H1 (cell line): Measurements from ENCODE around the gene LEMD1. TPM values are rescaled to one million over a fixed set of nuclear protein-coding genes. Genes with fewer than 3 reads are reported as not detected.

Experiments
- ASH2L ChIP-seq: fragments of 200-600, 300-600 bp; sonication (generic); IDR thresholded peaks from one replicate; pipeline ENCODE4 v1.7.1; 2017; ENCODE audit warnings: low read length
- BCL11A ChIP-seq, 2 experiments: IDR thresholded peaks; one replicate each; pipeline ENCODE4 v1.6.1; 2011; ENCODE audit warnings: low read depth in 2 of 2, low read length in 2 of 2, mild to moderate bottlenecking in 2 of 2
- CBX8 ChIP-seq: fragments of 300-800, 300-1000 bp; sonication (generic); IDR thresholded peaks from 2 replicates; pipeline ENCODE4 v1.7.1; 2016; ENCODE audit warnings: low read depth, low read length, borderline replicate concordance
- CTBP2 ChIP-seq: IDR thresholded peaks from 2 replicates; pipeline ENCODE4 v1.7.0; 2011; ENCODE audit warnings: borderline replicate concordance, mild to moderate bottlenecking, moderate library complexity, mixed read lengths, low read length; ENCODE audit not compliant: insufficient read depth, insufficient read length
- EP300 ChIP-seq, 2 experiments: IDR thresholded peaks; 1 replicate in 1 of 2; 2 replicates in 1 of 2; pipeline ENCODE4 v1.6.1; 2011 to 2012; ENCODE audit warnings: low read depth in 2 of 2, low read length in 2 of 2, mild to moderate bottlenecking in 2 of 2, borderline replicate concordance in 1 of 2, inconsistent platforms in 1 of 2, moderate library complexity in 1 of 2
- EZH2 ChIP-seq: fragments of 200-600 bp; sonication (generic); IDR thresholded peaks from 2 replicates; pipeline ENCODE4 v1.7.1; 2012; ENCODE audit warnings: low read depth, mild to moderate bottlenecking, moderate library complexity, low read length, inconsistent platforms; ENCODE audit not compliant: severe bottlenecking
- GABPA ChIP-seq: IDR thresholded peaks from 2 replicates; pipeline ENCODE4 v1.6.1; 2011; ENCODE audit warnings: mild to moderate bottlenecking, low read length, moderate library complexity, borderline replicate concordance; ENCODE audit not compliant: insufficient read depth
- JUN ChIP-seq: IDR thresholded peaks from 2 replicates; pipeline ENCODE4 v1.6.1; 2011; ENCODE audit warnings: low read depth, mild to moderate bottlenecking, improper control_type of control experiment, low read length
- KDM5A ChIP-seq: fragments of 200-600 bp; IDR thresholded peaks from 2 replicates; pipeline ENCODE4 v1.7.1; 2012; ENCODE audit warnings: mild to moderate bottlenecking, low read length, inconsistent platforms, mixed read lengths
- PHF8 ChIP-seq: fragments of 200-600 bp; sonication (generic); conservative IDR thresholded peaks from 2 replicates; pipeline ENCODE4 v1.7.1; 2012; ENCODE audit warnings: low read depth, mild to moderate bottlenecking, inconsistent platforms, low read length, moderate library complexity
- POLR2A ChIP-seq, 2 experiments: IDR thresholded peaks; 1 replicate in 1 of 2; 2 replicates in 1 of 2; pipeline ENCODE4 v1.6.1; 2011; ENCODE audit warnings: low read depth in 2 of 2, low read length in 2 of 2, mild to moderate bottlenecking in 2 of 2; ENCODE audit errors: control extremely low read depth in 1 of 2
- POU5F1 ChIP-seq: IDR thresholded peaks from 2 replicates; pipeline ENCODE4 v1.6.1; 2011; ENCODE audit warnings: low read depth, mild to moderate bottlenecking, low read length, moderate library complexity
- RAD21 ChIP-seq, 2 experiments: IDR thresholded peaks in 1 of 2; conservative IDR thresholded peaks in 1 of 2; 2 replicates each; pipeline ENCODE4 v1.6.1; 2011; ENCODE audit warnings: low read depth in 2 of 2, low read length in 2 of 2, improper control_type of control experiment in 1 of 2, inconsistent platforms in 1 of 2, mild to moderate bottlenecking in 1 of 2, moderate library complexity in 1 of 2
- SAP30 ChIP-seq: fragments of 300-600 bp; sonication (generic); IDR thresholded peaks from 2 replicates; pipeline ENCODE4 v1.7.1; 2012; ENCODE audit warnings: low read length, moderate library complexity, mild to moderate bottlenecking, inconsistent platforms; ENCODE audit not compliant: insufficient read depth, insufficient replicate concordance
- SIX5 ChIP-seq: IDR thresholded peaks from 2 replicates; pipeline ENCODE4 v1.6.1; 2011; ENCODE audit warnings: mild to moderate bottlenecking, low read depth, low read length
- SP4 ChIP-seq: IDR thresholded peaks from 2 replicates; pipeline ENCODE4 v1.6.1; 2012; ENCODE audit warnings: low read length, inconsistent platforms
- SRF ChIP-seq: IDR thresholded peaks from 2 replicates; pipeline ENCODE4 v1.6.1; 2011; ENCODE audit warnings: mild to moderate bottlenecking, low read depth, low read length, moderate library complexity
- TAF1 ChIP-seq: IDR thresholded peaks from 2 replicates; pipeline ENCODE4 v1.6.1; 2011; ENCODE audit warnings: mild to moderate bottlenecking, low read depth, low read length
- TBP ChIP-seq: IDR thresholded peaks from 2 replicates; pipeline ENCODE4 v1.6.1; 2011; ENCODE audit warnings: low read depth, low read length, improper control_type of control experiment
- YY1 ChIP-seq: IDR thresholded peaks from 2 replicates; pipeline ENCODE4 v1.6.1; 2011; ENCODE audit warnings: low read depth, mild to moderate bottlenecking, low read length
- polyA plus RNA-seq, 7 experiments: library from polyadenylated mRNA; depleted of rRNA in 3 of 7; stranded (reverse) in 5 of 7; unstranded in 2 of 7; fragments of >200 nt in 5 of 7; fragments of 200-250 nt in 2 of 7; gene quantifications; 1 replicate in 5 of 7; 2 replicates in 1 of 7; 4 replicates in 1 of 7; pipeline versions ENCODE4 v1.2.1 to v1.2.3, GENCODE V29; 2011 to 2013; ENCODE audit warnings: missing spikeins in 2 of 7, mixed read lengths in 2 of 7
- total RNA-seq: library from RNA; stranded (reverse); fragmentation: NEBNext Ultra II Directional; extraction: Animal tissue kit (Norgen Biotek cat#: 25700); gene quantifications from 2 replicates; pipeline ENCODE4 v1.2.1, GENCODE V29; 2021
- TF ChIP-seq, protein P1 (sequence below), 3 experiments: IDR thresholded peaks; 1 replicate in 2 of 3; 2 replicates in 1 of 3; pipeline versions ENCODE4 v1.5.1 to v1.6.1; 2011; ENCODE audit warnings: low read length in 3 of 3, mild to moderate bottlenecking in 3 of 3, inconsistent platforms in 2 of 3, low read depth in 1 of 3, moderate library complexity in 1 of 3; ENCODE audit not compliant: insufficient read depth in 1 of 3; ENCODE audit errors: control extremely low read depth in 1 of 3

Gene LEMD1
- total and polyA plus RNA-seq, 2 of the 8 experiments (the other 6 are each of a cell fraction or from before 2014, with no cell fraction given) = 10.0 to 10.5 TPM

DNA sequence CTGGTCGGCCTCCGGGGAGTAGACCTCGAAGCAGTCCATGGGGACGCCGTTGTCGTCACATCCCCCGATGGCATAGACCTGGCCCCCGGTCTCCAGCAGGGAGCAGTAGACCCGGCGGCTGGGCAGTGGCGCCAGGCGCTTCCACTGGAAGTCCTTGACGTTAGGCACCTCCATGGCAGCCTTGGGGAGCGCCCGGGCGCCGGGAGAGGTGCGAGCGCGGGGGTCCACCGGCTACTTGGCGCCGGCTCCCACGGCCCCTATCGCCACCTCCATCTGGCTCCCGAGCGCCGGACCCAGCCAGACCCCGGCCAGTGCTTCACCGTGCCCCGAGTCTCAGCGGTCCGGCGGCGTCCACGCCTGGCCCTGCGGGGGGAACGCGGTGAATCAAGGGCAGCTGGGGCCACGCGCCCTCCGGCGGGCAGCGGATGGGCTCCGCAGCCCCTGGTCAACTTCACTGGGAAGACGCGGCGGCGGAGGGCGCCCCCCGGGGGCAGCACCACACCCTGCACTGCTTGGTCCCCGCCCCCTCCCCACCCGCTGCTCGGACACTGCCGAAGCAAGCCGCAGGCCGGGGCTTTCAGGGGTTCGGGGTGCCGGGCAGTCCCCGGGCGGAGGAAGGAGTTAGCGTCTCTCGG, 78.3 kb downstream of the LEMD1 start (continued):
- TF ChIP-seq SRF (no peak), SAP30 (no peak), CBX8 (no peak), SIX5 (no peak), TBP (no peak), POLR2A (IDR thresholded peaks at IDR 0.05; ENCODE audit: control extremely low read depth in 1 of 2, low read depth in 2 of 2, low read length in 2 of 2) (no peak), POU5F1 (no peak), EZH2 (no peak), RAD21 (IDR thresholded peaks at IDR 0.05 in 1 of 2, conservative IDR thresholded peaks at IDR 0.05 in 1 of 2; ENCODE audit: low read depth in 2 of 2, low read length in 2 of 2) (peak in 1 of 2 experiments; percentile 43; a peak in 3 of 4 replicates), ASH2L (peak; percentile 72), JUN (no peak), TAF1 (0 out of 2 replicates have a peak, but pooled peaks have one; percentile 11), EP300 (IDR thresholded peaks at IDR 0.05; ENCODE audit: borderline replicate concordance in 1 of 2, low read depth in 2 of 2, low read length in 2 of 2) (no peak), SP4 (no peak), PHF8 (peak; percentile 55; the same call in 1 of the 2 replicates), BCL11A (IDR thresholded peaks at IDR 0.05; ENCODE audit: low read depth in 2 of 2, low read length in 2 of 2) (no peak), GABPA (no peak), YY1 (no peak), KDM5A (no peak), CTBP2 (peak; percentile 49)
- TF ChIP-seq, protein P1, sequence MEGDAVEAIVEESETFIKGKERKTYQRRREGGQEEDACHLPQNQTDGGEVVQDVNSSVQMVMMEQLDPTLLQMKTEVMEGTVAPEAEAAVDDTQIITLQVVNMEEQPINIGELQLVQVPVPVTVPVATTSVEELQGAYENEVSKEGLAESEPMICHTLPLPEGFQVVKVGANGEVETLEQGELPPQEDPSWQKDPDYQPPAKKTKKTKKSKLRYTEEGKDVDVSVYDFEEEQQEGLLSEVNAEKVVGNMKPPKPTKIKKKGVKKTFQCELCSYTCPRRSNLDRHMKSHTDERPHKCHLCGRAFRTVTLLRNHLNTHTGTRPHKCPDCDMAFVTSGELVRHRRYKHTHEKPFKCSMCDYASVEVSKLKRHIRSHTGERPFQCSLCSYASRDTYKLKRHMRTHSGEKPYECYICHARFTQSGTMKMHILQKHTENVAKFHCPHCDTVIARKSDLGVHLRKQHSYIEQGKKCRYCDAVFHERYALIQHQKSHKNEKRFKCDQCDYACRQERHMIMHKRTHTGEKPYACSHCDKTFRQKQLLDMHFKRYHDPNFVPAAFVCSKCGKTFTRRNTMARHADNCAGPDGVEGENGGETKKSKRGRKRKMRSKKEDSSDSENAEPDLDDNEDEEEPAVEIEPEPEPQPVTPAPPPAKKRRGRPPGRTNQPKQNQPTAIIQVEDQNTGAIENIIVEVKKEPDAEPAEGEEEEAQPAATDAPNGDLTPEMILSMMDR (IDR thresholded peaks at IDR 0.05; ENCODE audit: control extremely low read depth in 1 of 3, insufficient read depth in 1 of 3, low read depth in 1 of 3, low read length in 3 of 3) = peak; percentile 50 to 64 (median 59)
